ENCODE results near the gene ZNHIT3.

DNA sequence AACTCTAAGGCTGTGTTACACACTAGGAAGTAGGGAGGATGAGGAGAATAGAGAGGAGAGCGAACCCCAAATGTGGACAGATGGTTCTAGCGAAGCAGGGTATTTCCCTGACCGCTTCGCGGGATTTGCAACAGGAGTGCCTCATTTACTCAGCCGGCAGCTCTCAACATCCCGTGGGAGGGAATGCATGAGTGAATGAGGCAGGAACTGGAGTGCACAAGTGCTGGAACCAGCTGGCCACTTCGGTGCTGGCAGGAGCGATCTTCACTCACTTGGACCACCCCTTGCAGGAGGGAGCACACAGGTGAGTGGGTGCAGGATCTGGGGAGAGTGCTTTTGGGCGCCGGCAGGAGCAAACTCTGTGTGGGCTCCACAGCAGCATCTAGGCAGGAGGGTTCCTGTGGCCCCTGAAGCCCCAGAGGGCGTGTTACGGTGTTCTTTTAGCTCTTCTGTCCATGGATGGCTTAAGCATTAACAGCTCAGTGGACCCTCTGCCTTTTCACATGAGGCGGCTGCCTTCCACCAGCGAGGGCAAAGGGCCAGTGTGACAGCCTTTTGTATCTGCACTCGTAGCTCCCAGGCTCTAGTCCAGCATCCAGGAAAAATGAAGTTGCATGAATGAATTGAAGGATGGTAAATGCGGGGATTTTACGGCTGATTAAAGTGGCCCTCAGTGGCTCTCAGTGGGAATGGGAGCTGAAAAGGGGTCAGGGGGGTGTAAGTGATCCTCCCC lies 17.4 kb upstream of the ZNHIT3 start:
- TF ChIP-seq CTCF (conservative IDR thresholded peaks at IDR 0.05; ENCODE audit: low read depth, low read length) (no peak), RFX5 (IDR thresholded peaks at IDR 0.05; ENCODE audit: low read depth, low read length) (no peak), FOS (IDR thresholded peaks at IDR 0.05; ENCODE audit: low read depth, low read length) (no peak), MXI1 (IDR thresholded peaks at IDR 0.05; ENCODE audit: borderline replicate concordance, low read depth, low read length) (no peak), RAD21 (IDR thresholded peaks at IDR 0.05; ENCODE audit: low read length) (no peak), CEBPB (IDR thresholded peaks at IDR 0.05; ENCODE audit: low read depth, low read length) (no peak), POLR2A (IDR thresholded peaks at IDR 0.05; ENCODE audit: low read depth, low read length) (no peak), MAFK (IDR thresholded peaks at IDR 0.05; ENCODE audit: low read depth, low read length) (no peak), SMC3 (IDR thresholded peaks at IDR 0.05; ENCODE audit: low read depth, low read length) (no peak), MAZ (IDR thresholded peaks at IDR 0.05; ENCODE audit: borderline replicate concordance, low read depth, low read length) (no peak)
- TF ChIP-seq, protein P1, sequence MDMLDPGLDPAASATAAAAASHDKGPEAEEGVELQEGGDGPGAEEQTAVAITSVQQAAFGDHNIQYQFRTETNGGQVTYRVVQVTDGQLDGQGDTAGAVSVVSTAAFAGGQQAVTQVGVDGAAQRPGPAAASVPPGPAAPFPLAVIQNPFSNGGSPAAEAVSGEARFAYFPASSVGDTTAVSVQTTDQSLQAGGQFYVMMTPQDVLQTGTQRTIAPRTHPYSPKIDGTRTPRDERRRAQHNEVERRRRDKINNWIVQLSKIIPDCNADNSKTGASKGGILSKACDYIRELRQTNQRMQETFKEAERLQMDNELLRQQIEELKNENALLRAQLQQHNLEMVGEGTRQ (IDR thresholded peaks at IDR 0.05; ENCODE audit: low read depth, low read length): no peak

Measured in IMR-90 (cell line).